T47D (cell line): Measurements from ENCODE around the gene OTOGL.

Experiments
- DNase-seq, 2 experiments: peaks; one replicate each; pipeline versions ENCODE4 v3.0.0 to v3.0.0-alpha.2; 2011 to 2012; ENCODE audit warnings: low read depth in 1 of 2, low spot score in 1 of 2
- JUND ChIP-seq: IDR thresholded peaks from 2 replicates; pipeline ENCODE4 v1.6.1; 2012; ENCODE audit warnings: low read depth
- in situ Hi-C: cut with HindIII; loops from 2 replicates; pipeline ENCODE4 v1.10.0; 2016; ENCODE audit warnings: low sequenced_read_pairs, low pct_unique_long_range_greater_than_20kb

Gene OTOGL

GRCh38 chr12:80401191-80401590 lies 301.9 kb downstream of the OTOGL start:
- TF ChIP-seq JUND, result no peak
- in situ Hi-C loops, result no loop called here
- no peak for DNase-seq

GRCh38 chr12:80404629-80405028 lies 305.3 kb downstream of the OTOGL start:
- in situ Hi-C loops, result no loop called here
- no peak for DNase-seq
- no peak for TF ChIP-seq JUND

GRCh38 chr12:80406253-80406652 lies 306.9 kb downstream of the OTOGL start:
- no peak for TF ChIP-seq JUND
- no peak for DNase-seq
- in situ Hi-C loops, result no loop called here

GRCh38 chr12:80411787-80412186 lies 312.4 kb downstream of the OTOGL start:
- no peak for DNase-seq
- TF ChIP-seq JUND, result no peak
- in situ Hi-C loops, result no loop called here

- DNase-seq, result peak; percentile 35 to 79
- TF ChIP-seq JUND, result no peak
- in situ Hi-C loops, result no loop called here
These were observed 313.1 kb downstream of the OTOGL start for GRCh38 chr12:80412343-80412953.

GRCh38 chr12:80413462-80413861 lies 314.1 kb downstream of the OTOGL start:
- in situ Hi-C loops, result no loop called here
- DNase-seq, result peak in 1 of 2 experiments; percentile 27
- no peak for TF ChIP-seq JUND

- TF ChIP-seq JUND, result no peak
- no peak for DNase-seq
- in situ Hi-C loops, result no loop called here
These were observed 316.1 kb downstream of the OTOGL start for GRCh38 chr12:80415466-80415865.

GRCh38 chr12:80419644-80420043 lies 320.3 kb downstream of the OTOGL start:
- no peak for TF ChIP-seq JUND
- in situ Hi-C loops, result no loop called here
- DNase-seq, result no peak

GRCh38 chr12:80420075-80420474 lies 320.7 kb downstream of the OTOGL start:
- no peak for DNase-seq
- in situ Hi-C loops, result no loop called here
- no peak for TF ChIP-seq JUND

- in situ Hi-C loops, result no loop called here
- DNase-seq, result no peak
- TF ChIP-seq JUND, result no peak
These were observed 323.2 kb downstream of the OTOGL start for GRCh38 chr12:80422550-80422949.
